Type B pancreatic cell (in vitro differentiated cells): ENCODE results near the gene ESRRA. TPM values are rescaled to one million over a fixed set of nuclear protein-coding genes. Genes with fewer than 3 reads are reported as not detected.

ENCODE experiments used
- DNase-seq: peaks from one replicate; pipeline ENCODE4 v3.0.0; 2021; ENCODE audit warnings: mixed read lengths; ENCODE audit not compliant: unreplicated experiment; ENCODE audit errors: extremely low spot score
- H3K27ac Mint-ChIP-seq: 2 replicates; pipeline ENCODE4 v1.8.0; 2021; ENCODE audit warnings: mild to moderate bottlenecking, mixed read lengths
- H3K27me3 Mint-ChIP-seq: 2 replicates; pipeline ENCODE4 v1.8.0; 2021; ENCODE audit warnings: mixed read lengths
- H3K36me3 Mint-ChIP-seq: 2 replicates; pipeline ENCODE4 v1.8.0; 2021; ENCODE audit warnings: mixed read lengths
- H3K4me1 Mint-ChIP-seq: one replicate; pipeline ENCODE4 v1.8.0; 2021; ENCODE audit warnings: mixed read lengths; ENCODE audit not compliant: unreplicated experiment
- H3K4me3 Mint-ChIP-seq: 2 replicates; pipeline ENCODE4 v1.8.0; 2021; ENCODE audit warnings: mild to moderate bottlenecking, mixed read lengths
- H3K9me3 Mint-ChIP-seq: 2 replicates; pipeline ENCODE4 v1.8.0; 2021; ENCODE audit warnings: mixed read lengths
- microRNA-seq: library from miRNA; unstranded; fragments of <30 nt; microRNA quantifications from one replicate; pipeline ENCODE4, GENCODE V29; 2020
- total RNA-seq: library from RNA; stranded (reverse); gene quantifications from 2 replicates; pipeline ENCODE4 v1.2.1, GENCODE V29; 2021; ENCODE audit warnings: low replicate concordance
- TF ChIP-seq, protein P1 (sequence below): fragments of 200-600 bp; sonication (generic); conservative IDR thresholded peaks from 2 replicates; pipeline ENCODE4 v1.5.0; 2021; ENCODE audit warnings: antibody characterized with exemption, mild to moderate bottlenecking

ESRRA gene
- total RNA-seq, 1 donor from 2014 or later: 41.7 TPM

DNA sequence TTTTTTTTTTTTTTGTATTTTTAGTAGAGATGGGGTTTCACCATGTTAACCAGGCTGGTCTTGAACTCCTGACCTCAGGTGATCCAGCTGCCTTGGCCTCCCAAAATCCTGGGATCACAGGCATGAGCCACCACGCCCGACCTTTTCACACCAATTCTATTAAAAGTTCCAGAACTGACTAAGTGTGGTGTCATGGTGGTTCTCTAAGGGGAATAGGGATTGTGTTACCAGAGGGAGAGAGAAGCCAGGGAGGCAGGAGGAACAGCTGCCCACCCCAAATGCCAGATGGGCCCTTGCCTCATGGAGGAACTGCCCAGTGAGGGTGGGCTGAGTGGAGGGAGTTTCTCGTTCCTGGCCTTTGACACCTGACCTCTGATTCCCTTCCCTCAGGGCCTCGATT lies 59.6 kb downstream of the ESRRA start:
- TF ChIP-seq, protein P1, sequence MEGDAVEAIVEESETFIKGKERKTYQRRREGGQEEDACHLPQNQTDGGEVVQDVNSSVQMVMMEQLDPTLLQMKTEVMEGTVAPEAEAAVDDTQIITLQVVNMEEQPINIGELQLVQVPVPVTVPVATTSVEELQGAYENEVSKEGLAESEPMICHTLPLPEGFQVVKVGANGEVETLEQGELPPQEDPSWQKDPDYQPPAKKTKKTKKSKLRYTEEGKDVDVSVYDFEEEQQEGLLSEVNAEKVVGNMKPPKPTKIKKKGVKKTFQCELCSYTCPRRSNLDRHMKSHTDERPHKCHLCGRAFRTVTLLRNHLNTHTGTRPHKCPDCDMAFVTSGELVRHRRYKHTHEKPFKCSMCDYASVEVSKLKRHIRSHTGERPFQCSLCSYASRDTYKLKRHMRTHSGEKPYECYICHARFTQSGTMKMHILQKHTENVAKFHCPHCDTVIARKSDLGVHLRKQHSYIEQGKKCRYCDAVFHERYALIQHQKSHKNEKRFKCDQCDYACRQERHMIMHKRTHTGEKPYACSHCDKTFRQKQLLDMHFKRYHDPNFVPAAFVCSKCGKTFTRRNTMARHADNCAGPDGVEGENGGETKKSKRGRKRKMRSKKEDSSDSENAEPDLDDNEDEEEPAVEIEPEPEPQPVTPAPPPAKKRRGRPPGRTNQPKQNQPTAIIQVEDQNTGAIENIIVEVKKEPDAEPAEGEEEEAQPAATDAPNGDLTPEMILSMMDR: no peak
- Mint-ChIP-seq H3K4me1 (peaks cover 6% of the 10 kb centered on the region), H3K4me3 (no peak overlapping the region), H3K36me3 (peaks cover 20% of the 10 kb centered on the region), H3K27me3 (no peaks in the 10 kb centered on the region), H3K9me3 (peaks cover 6% of the 10 kb centered on the region), H3K27ac (no peak overlapping the region)
- DNase-seq: no peak

Small RNA genes lying within 50 kb of the gene (microRNA-seq; reads per million reads assigned to microRNA genes)
- not detected for gene MIR7155

Other genes starting within 250 kb of the ESRRA start
- gene MACROD1, start 139.4 kb upstream of the ESRRA start, total RNA-seq: 21.1 and 22.3 TPM in 2 replicates
- gene STIP1, start 119.4 kb upstream of the ESRRA start, total RNA-seq: 176 and 206 TPM in 2 replicates
- 3.5 and 6.9 TPM in 2 replicates for gene FERMT3, start 98.8 kb upstream of the ESRRA start, total RNA-seq
- 34.2 and 38.9 TPM in 2 replicates for gene TRPT1, start 79.3 kb upstream of the ESRRA start, total RNA-seq
- gene NUDT22, start 79.2 kb upstream of the ESRRA start, total RNA-seq: 47.9 and 49.0 TPM in 2 replicates
- 48.2 and 50.8 TPM in 2 replicates for gene DNAJC4, start 75.0 kb upstream of the ESRRA start, total RNA-seq
- 66.3 and 71.8 TPM in 2 replicates for gene VEGFB, start 70.9 kb upstream of the ESRRA start, total RNA-seq
- gene FKBP2, start 64.4 kb upstream of the ESRRA start, total RNA-seq: 52.8 and 69.6 TPM in 2 replicates
- 187 and 274 TPM in 2 replicates for gene PPP1R14B, start 58.6 kb upstream of the ESRRA start, total RNA-seq
- gene PLCB3, start 54.0 kb upstream of the ESRRA start, total RNA-seq: 40.7 and 56.2 TPM in 2 replicates
- gene BAD, start 20.9 kb upstream of the ESRRA start, total RNA-seq: 39.3 and 48.7 TPM in 2 replicates
- 43.7 and 47.9 TPM in 2 replicates for gene GPR137, start 19.7 kb upstream of the ESRRA start, total RNA-seq
- gene KCNK4, start 14.2 kb upstream of the ESRRA start, total RNA-seq: 0.19 TPM in 1 of 2 replicates, not detected in the other
- not detected in 2 replicates for gene CATSPERZ, start 5.2 kb upstream of the ESRRA start, total RNA-seq
- 160 and 198 TPM in 2 replicates for gene TRMT112, start 12.0 kb downstream of the ESRRA start, total RNA-seq
- gene PRDX5, start 12.6 kb downstream of the ESRRA start, total RNA-seq: 166 and 227 TPM in 2 replicates
- gene CCDC88B, start 34.7 kb downstream of the ESRRA start, total RNA-seq: 2.8 and 3.1 TPM in 2 replicates
- 26.4 and 49.8 TPM in 2 replicates for gene RPS6KA4, start 53.6 kb downstream of the ESRRA start, total RNA-seq